HG02678 (cell line): Measurements from ENCODE around the gene HPS1.
"Not testable (repeated sequence)": the region's sequence is repeated elsewhere in the genome, so short reads cannot be mapped to it uniquely, and the experiment has no call there.

Source experiments
- ATAC-seq: cut with Tn5 transposase; IDR thresholded peaks from one replicate; pipeline ENCODE4 v1.9.1; 2021; ENCODE audit warnings: mild to moderate bottlenecking, moderate library complexity; ENCODE audit not compliant: unreplicated experiment

Gene HPS1

GRCh38 chr10:98396096-98397063, 50.4 kb downstream of the HPS1 start:
- ATAC-seq = no peak

- ATAC-seq = no peak
Measured at GRCh38 chr10:98394851-98395440, 51.8 kb downstream of the HPS1 start.

GRCh38 chr10:98391578-98391991, 55.1 kb downstream of the HPS1 start:
- ATAC-seq = no peak

GRCh38 chr10:98391065-98391464, 55.7 kb downstream of the HPS1 start:
- peak; percentile 72 for ATAC-seq

- ATAC-seq = no peak
Measured at GRCh38 chr10:98390406-98390805, 56.3 kb downstream of the HPS1 start.

GRCh38 chr10:98389398-98389797, 57.3 kb downstream of the HPS1 start:
- ATAC-seq = no peak

GRCh38 chr10:98388101-98388655, 58.6 kb downstream of the HPS1 start:
- ATAC-seq = no peak

GRCh38 chr10:98384531-98385133, 62.1 kb downstream of the HPS1 start:
- ATAC-seq = no peak

- ATAC-seq = no peak
Measured at GRCh38 chr10:98383869-98384268, 62.9 kb downstream of the HPS1 start.

- ATAC-seq = not testable (repeated sequence)
Measured at GRCh38 chr10:98383134-98383667, 63.5 kb downstream of the HPS1 start.

GRCh38 chr10:98382691-98383101, 64.0 kb downstream of the HPS1 start:
- no peak for ATAC-seq

- no peak for ATAC-seq
Measured at GRCh38 chr10:98380493-98381339, 66.0 kb downstream of the HPS1 start.

GRCh38 chr10:98378722-98379121, 68.0 kb downstream of the HPS1 start:
- no peak for ATAC-seq

GRCh38 chr10:98377536-98377935, 69.2 kb downstream of the HPS1 start:
- no peak for ATAC-seq

GRCh38 chr10:98377001-98377400, 69.7 kb downstream of the HPS1 start:
- ATAC-seq = no peak

GRCh38 chr10:98376485-98376884, 70.2 kb downstream of the HPS1 start:
- no peak for ATAC-seq

GRCh38 chr10:98374217-98374985, 72.3 kb downstream of the HPS1 start:
- no peak for ATAC-seq

GRCh38 chr10:98373260-98374040, 73.3 kb downstream of the HPS1 start:
- ATAC-seq = no peak
